GM10266 (cell line): Measurements from ENCODE around the gene C19orf44.
"Not testable (repeated sequence)": the region's sequence is repeated elsewhere in the genome, so short reads cannot be mapped to it uniquely, and the experiment has no call there.

Experiments used
- DNase-seq: peaks from one replicate; pipeline ENCODE4 v3.0.0; 2012; ENCODE audit errors: extremely low spot score
- CTCF ChIP-seq: IDR thresholded peaks from 2 replicates; pipeline ENCODE4 v1.5.1; 2012; ENCODE audit warnings: mild to moderate bottlenecking, low read depth; ENCODE audit not compliant: control insufficient read depth, insufficient read depth; ENCODE audit errors: missing control alignments

The C19orf44 gene

GRCh38 chr19:16496613-16496983, 404 bp downstream of the C19orf44 start:
- no peak for TF ChIP-seq CTCF
- peak; percentile 1 for DNase-seq

GRCh38 chr19:16497042-16497441, 848 bp downstream of the C19orf44 start:
- DNase-seq: no peak
- TF ChIP-seq CTCF: no peak

GRCh38 chr19:16497837-16498236, 1.6 kb downstream of the C19orf44 start:
- no peak for DNase-seq
- no peak for TF ChIP-seq CTCF

GRCh38 chr19:16504271-16504670, 8.1 kb downstream of the C19orf44 start:
- TF ChIP-seq CTCF: no peak
- no peak for DNase-seq

- DNase-seq: not testable (repeated sequence)
Measured at GRCh38 chr19:16506161-16506560, 10.0 kb downstream of the C19orf44 start.

- no peak for DNase-seq
- no peak for TF ChIP-seq CTCF
Measured at GRCh38 chr19:16506961-16507360, 10.8 kb downstream of the C19orf44 start.

- no peak for DNase-seq
- no peak for TF ChIP-seq CTCF
Measured at GRCh38 chr19:16508546-16508945, 12.4 kb downstream of the C19orf44 start.

- DNase-seq: no peak
- no peak for TF ChIP-seq CTCF
Measured at GRCh38 chr19:16509141-16510061, 13.2 kb downstream of the C19orf44 start.

- DNase-seq: not testable (repeated sequence)
Measured at GRCh38 chr19:16512611-16513010, 16.4 kb downstream of the C19orf44 start.
